Esophagus squamous epithelium (tissue), 4 donors: ENCODE measurements around the gene ZNF655.

Experiments
- CTCF ChIP-seq, 6 experiments: fragments of 450-650 bp in 4 of 6; fragments of 200-600 bp in 2 of 6; sonication (generic) in 2 of 6; IDR thresholded peaks; one replicate each; pipeline ENCODE4 v1.5.1; 2016 to 2019; ENCODE audit warnings: antibody characterized with exemption in 6 of 6, mild to moderate bottlenecking in 4 of 6, moderate library complexity in 4 of 6
- POLR2A ChIP-seq, 4 donors: fragments of 450-650 bp; IDR thresholded peaks; one replicate each; pipeline ENCODE4 v1.6.1; 2017; ENCODE audit warnings: antibody characterized with exemption in 4 of 4, mild to moderate bottlenecking in 4 of 4, moderate library complexity in 3 of 4

GRCh38 chr7:99539213-99539811, 19.1 kb upstream of the ZNF655 start:
- no peak for TF ChIP-seq POLR2A (IDR thresholded peaks at IDR 0.05)
- TF ChIP-seq CTCF (IDR thresholded peaks at IDR 0.05): no peak
